Measurements from ENCODE around the gene LRRTM4. TPM values are rescaled to one million over a fixed set of nuclear protein-coding genes. Genes with fewer than 3 reads are reported as not detected.
"Not testable (repeated sequence)": the region's sequence is repeated elsewhere in the genome, so short reads cannot be mapped to it uniquely, and the experiment has no call there.

Gene LRRTM4
- total and polyA plus RNA-seq, 2 experiments from 2014 or later = 4.5 to 15.4 TPM

GRCh38 chr2:77034445-77034844 lies 487.7 kb downstream of the LRRTM4 start (continued):
- TF ChIP-seq, protein P1, sequence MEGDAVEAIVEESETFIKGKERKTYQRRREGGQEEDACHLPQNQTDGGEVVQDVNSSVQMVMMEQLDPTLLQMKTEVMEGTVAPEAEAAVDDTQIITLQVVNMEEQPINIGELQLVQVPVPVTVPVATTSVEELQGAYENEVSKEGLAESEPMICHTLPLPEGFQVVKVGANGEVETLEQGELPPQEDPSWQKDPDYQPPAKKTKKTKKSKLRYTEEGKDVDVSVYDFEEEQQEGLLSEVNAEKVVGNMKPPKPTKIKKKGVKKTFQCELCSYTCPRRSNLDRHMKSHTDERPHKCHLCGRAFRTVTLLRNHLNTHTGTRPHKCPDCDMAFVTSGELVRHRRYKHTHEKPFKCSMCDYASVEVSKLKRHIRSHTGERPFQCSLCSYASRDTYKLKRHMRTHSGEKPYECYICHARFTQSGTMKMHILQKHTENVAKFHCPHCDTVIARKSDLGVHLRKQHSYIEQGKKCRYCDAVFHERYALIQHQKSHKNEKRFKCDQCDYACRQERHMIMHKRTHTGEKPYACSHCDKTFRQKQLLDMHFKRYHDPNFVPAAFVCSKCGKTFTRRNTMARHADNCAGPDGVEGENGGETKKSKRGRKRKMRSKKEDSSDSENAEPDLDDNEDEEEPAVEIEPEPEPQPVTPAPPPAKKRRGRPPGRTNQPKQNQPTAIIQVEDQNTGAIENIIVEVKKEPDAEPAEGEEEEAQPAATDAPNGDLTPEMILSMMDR (conservative IDR thresholded peaks at IDR 0.05; ENCODE audit: low read depth in 2 of 2) = no peak

GRCh38 chr2:77029237-77029636 lies 492.9 kb downstream of the LRRTM4 start:
- H3K4me1 Mint-ChIP-seq; H3K79me2 ChIP-seq (replicated peaks; ENCODE audit: insufficient read depth); H3K27ac ChIP-seq (ENCODE audit: low read depth); H3K4me1 ChIP-seq (ENCODE audit: insufficient read depth); H3K27me3 ChIP-seq (ENCODE audit: insufficient read depth); H3K36me3 ChIP-seq (ENCODE audit: insufficient read depth); H3F3A ChIP-seq (replicated peaks; ENCODE audit: low read depth); H3K27me3 Mint-ChIP-seq (ENCODE audit: insufficient read depth, low read depth, poor library complexity); DNase-seq (ENCODE audit: low spot score); H3K9me3 Mint-ChIP-seq; H4K20me1 ChIP-seq (replicated peaks; ENCODE audit: insufficient read depth); H2AFZ ChIP-seq; ATAC-seq; H3K36me3 Mint-ChIP-seq (ENCODE audit: low read depth); H3K27ac Mint-ChIP-seq; H3K4me3 ChIP-seq; H3K9me2 ChIP-seq (ENCODE audit: insufficient read depth); H3K4me2 ChIP-seq; H3K4me3 Mint-ChIP-seq: not testable (repeated sequence)

- Histone ChIP-seq H3K79me2 (replicated peaks; ENCODE audit: insufficient read depth) (no peaks in the 10 kb centered on the region), H3K27ac (ENCODE audit: low read depth) (no peak overlapping the region), H3K27me3 (ENCODE audit: insufficient read depth) (no peaks in the 10 kb centered on the region), H3K4me2 (no peak overlapping the region), H2AFZ (no peak overlapping the region), H3F3A (replicated peaks; ENCODE audit: low read depth) (no peaks in the 10 kb centered on the region), H3K9me2 (ENCODE audit: insufficient read depth) (no peaks in the 10 kb centered on the region), H3K36me3 (ENCODE audit: insufficient read depth) (no peaks in the 10 kb centered on the region), H3K4me1 (ENCODE audit: insufficient read depth) (no peaks in the 10 kb centered on the region), H4K20me1 (replicated peaks; ENCODE audit: insufficient read depth) (no peaks in the 10 kb centered on the region), H3K4me3 (no peak overlapping the region)
- H3K36me3 Mint-ChIP-seq (ENCODE audit: low read depth) = peaks cover 8% of the 10 kb centered on the region
- peaks cover 5% of the 10 kb centered on the region; the same call in 1 of the 3 replicates for H3K4me1 Mint-ChIP-seq
- no peak overlapping the region for H3K4me3 Mint-ChIP-seq
- no peak overlapping the region for H3K27ac Mint-ChIP-seq
- H3K9me3 Mint-ChIP-seq = peaks cover 9% of the 10 kb centered on the region
- DNase-seq (ENCODE audit: low spot score) = no peak
- ATAC-seq = no peak
- no peaks in the 10 kb centered on the region for H3K27me3 Mint-ChIP-seq (ENCODE audit: insufficient read depth, low read depth, poor library complexity)
- TF ChIP-seq EZH2 (IDR thresholded peaks at IDR 0.05; ENCODE audit: low read depth, unreplicated experiment) (no peak), REST (IDR thresholded peaks at IDR 0.05; ENCODE audit: unreplicated experiment) (no peak), STAT1 (IDR thresholded peaks at IDR 0.05; ENCODE audit: unreplicated experiment) (no peak), NANOG (IDR thresholded peaks at IDR 0.05; ENCODE audit: borderline replicate concordance) (no peak), ZNF331 (CRISPR knock-in tag; IDR thresholded peaks at IDR 0.05; ENCODE audit: low read depth) (no peak)
- TF ChIP-seq, protein P2, sequence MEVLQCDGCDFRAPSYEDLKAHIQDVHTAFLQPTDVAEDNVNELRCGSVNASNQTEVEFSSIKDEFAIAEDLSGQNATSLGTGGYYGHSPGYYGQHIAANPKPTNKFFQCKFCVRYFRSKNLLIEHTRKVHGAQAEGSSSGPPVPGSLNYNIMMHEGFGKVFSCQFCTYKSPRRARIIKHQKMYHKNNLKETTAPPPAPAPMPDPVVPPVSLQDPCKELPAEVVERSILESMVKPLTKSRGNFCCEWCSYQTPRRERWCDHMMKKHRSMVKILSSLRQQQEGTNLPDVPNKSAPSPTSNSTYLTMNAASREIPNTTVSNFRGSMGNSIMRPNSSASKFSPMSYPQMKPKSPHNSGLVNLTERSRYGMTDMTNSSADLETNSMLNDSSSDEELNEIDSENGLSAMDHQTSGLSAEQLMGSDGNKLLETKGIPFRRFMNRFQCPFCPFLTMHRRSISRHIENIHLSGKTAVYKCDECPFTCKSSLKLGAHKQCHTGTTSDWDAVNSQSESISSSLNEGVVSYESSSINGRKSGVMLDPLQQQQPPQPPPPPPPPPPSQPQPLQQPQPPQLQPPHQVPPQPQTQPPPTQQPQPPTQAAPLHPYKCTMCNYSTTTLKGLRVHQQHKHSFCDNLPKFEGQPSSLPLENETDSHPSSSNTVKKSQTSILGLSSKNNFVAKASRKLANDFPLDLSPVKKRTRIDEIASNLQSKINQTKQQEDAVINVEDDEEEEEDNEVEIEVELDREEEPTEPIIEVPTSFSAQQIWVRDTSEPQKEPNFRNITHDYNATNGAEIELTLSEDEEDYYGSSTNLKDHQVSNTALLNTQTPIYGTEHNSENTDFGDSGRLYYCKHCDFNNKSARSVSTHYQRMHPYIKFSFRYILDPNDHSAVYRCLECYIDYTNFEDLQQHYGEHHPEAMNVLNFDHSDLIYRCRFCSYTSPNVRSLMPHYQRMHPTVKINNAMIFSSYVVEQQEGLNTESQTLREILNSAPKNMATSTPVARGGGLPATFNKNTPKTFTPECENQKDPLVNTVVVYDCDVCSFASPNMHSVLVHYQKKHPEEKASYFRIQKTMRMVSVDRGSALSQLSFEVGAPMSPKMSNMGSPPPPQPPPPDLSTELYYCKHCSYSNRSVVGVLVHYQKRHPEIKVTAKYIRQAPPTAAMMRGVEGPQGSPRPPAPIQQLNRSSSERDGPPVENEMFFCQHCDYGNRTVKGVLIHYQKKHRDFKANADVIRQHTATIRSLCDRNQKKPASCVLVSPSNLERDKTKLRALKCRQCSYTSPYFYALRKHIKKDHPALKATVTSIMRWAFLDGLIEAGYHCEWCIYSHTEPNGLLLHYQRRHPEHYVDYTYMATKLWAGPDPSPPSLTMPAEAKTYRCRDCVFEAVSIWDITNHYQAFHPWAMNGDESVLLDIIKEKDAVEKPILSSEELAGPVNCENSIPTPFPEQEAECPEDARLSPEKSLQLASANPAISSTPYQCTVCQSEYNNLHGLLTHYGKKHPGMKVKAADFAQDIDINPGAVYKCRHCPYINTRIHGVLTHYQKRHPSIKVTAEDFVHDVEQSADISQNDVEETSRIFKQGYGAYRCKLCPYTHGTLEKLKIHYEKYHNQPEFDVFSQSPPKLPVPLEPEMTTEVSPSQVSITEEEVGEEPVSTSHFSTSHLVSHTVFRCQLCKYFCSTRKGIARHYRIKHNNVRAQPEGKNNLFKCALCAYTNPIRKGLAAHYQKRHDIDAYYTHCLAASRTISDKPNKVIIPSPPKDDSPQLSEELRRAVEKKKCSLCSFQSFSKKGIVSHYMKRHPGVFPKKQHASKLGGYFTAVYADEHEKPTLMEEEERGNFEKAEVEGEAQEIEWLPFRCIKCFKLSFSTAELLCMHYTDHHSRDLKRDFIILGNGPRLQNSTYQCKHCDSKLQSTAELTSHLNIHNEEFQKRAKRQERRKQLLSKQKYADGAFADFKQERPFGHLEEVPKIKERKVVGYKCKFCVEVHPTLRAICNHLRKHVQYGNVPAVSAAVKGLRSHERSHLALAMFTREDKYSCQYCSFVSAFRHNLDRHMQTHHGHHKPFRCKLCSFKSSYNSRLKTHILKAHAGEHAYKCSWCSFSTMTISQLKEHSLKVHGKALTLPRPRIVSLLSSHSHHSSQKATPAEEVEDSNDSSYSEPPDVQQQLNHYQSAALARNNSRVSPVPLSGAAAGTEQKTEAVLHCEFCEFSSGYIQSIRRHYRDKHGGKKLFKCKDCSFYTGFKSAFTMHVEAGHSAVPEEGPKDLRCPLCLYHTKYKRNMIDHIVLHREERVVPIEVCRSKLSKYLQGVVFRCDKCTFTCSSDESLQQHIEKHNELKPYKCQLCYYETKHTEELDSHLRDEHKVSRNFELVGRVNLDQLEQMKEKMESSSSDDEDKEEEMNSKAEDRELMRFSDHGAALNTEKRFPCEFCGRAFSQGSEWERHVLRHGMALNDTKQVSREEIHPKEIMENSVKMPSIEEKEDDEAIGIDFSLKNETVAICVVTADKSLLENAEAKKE (CRISPR knock-in tag; IDR thresholded peaks at IDR 0.05) = no peak
Observed at GRCh38 chr2:77028032-77028600, 494.1 kb downstream of the LRRTM4 start.
